ENCODE measurements around the gene MBNL3.

The MBNL3 gene

GRCh38 chrX:132489578-132490419, 961 bp upstream of the MBNL3 start:
- H3K27me3 ChIP-seq (replicated peaks in 2 of 5; ENCODE audit: control insufficient read depth in 4 of 5, insufficient read depth in 5 of 5, low read length in 4 of 5), result peaks cover 0 to 2% (median 0%) of the 10 kb centered on the region in 5 experiments
- peak overlapping the region; percentile 80 to 84 for H3K27ac ChIP-seq (ENCODE audit: insufficient read depth in 1 of 2, low read depth in 1 of 2, low read length in 2 of 2, poor library complexity in 1 of 2, severe bottlenecking in 2 of 2)
- peak overlapping the region; percentile 33 to 88 (median 68) for H3K4me3 ChIP-seq (ENCODE audit: control insufficient read depth in 1 of 7, extremely low read depth in 1 of 7, insufficient read depth in 4 of 7, low read depth in 2 of 7, low read length in 6 of 7)
- POLR2A ChIA-PET, result no interaction called here
- no peaks in the 10 kb centered on the region for H3K36me3 ChIP-seq (ENCODE audit: control insufficient read depth in 4 of 4, insufficient read depth in 4 of 4, low read length in 3 of 4)
- WGBS (ENCODE audit: insufficient coverage), result 26% methylated on average over 56 of the region's 86 CpGs
- peaks cover 0 to 3% (median 0%) of the 10 kb centered on the region in 5 experiments for H3K9me3 ChIP-seq (ENCODE audit: control extremely low read depth in 1 of 5, control insufficient read depth in 4 of 5, insufficient read depth in 2 of 5, low read depth in 1 of 5, low read length in 4 of 5)
- CTCF ChIA-PET, result interaction anchor here (1.1 kb wide), 1 partner anchor 8 kb away, joined by 3 read pairs; no protein-coding TSS in a partner anchor
- DNase-seq, result peak; percentile 61 to 80 (median 75)
- H3K4me1 ChIP-seq (ENCODE audit: control extremely low read depth in 1 of 4, control insufficient read depth in 4 of 4, insufficient read depth in 4 of 4, low read length in 3 of 4), result peaks cover 8 to 38% (median 23%) of the 10 kb centered on the region in 4 experiments

- CTCF ChIA-PET, result interaction anchor here (1.0 to 1.6 kb wide), 2 partner anchors 9 to 269 kb away, joined by 3 read pairs; partner anchors contain the start of gene RAP2C
- Histone ChIP-seq H3K36me3 (ENCODE audit: control insufficient read depth in 4 of 4, insufficient read depth in 4 of 4, low read length in 3 of 4) (no peaks in the 10 kb centered on the region), H3K27me3 (replicated peaks in 2 of 5; ENCODE audit: control insufficient read depth in 4 of 5, insufficient read depth in 5 of 5, low read length in 4 of 5) (peaks cover 0 to 2% (median 0%) of the 10 kb centered on the region in 5 experiments), H3K4me3 (ENCODE audit: control insufficient read depth in 1 of 7, extremely low read depth in 1 of 7, insufficient read depth in 4 of 7, low read depth in 2 of 7, low read length in 6 of 7) (peak overlapping the region in 6 of 7 experiments; percentile 65 to 88 (median 70)), H3K27ac (ENCODE audit: insufficient read depth in 1 of 2, low read depth in 1 of 2, low read length in 2 of 2, poor library complexity in 1 of 2, severe bottlenecking in 2 of 2) (peak overlapping the region; percentile 80 to 84), H3K9me3 (ENCODE audit: control extremely low read depth in 1 of 5, control insufficient read depth in 4 of 5, insufficient read depth in 2 of 5, low read depth in 1 of 5, low read length in 4 of 5) (peaks cover 0 to 3% (median 0%) of the 10 kb centered on the region in 5 experiments), H3K4me1 (ENCODE audit: control extremely low read depth in 1 of 4, control insufficient read depth in 4 of 4, insufficient read depth in 4 of 4, low read length in 3 of 4) (peaks cover 8 to 52% (median 29%) of the 10 kb centered on the region in 4 experiments)
- DNase-seq, result peak; percentile 81 to 91 (median 87)
- POLR2A ChIA-PET, result no interaction called here
- WGBS (ENCODE audit: insufficient coverage), result 38% methylated on average over 6 of the region's 8 CpGs
Measured at GRCh38 chrX:132488180-132488705, 595 bp downstream of the MBNL3 start.

GRCh38 chrX:132486599-132487178, 2.1 kb downstream of the MBNL3 start:
- no CpG with 5 or more reads among the region's 2 CpGs for WGBS (ENCODE audit: insufficient coverage)
- peaks cover 0 to 3% (median 0%) of the 10 kb centered on the region in 5 experiments for H3K9me3 ChIP-seq (ENCODE audit: control extremely low read depth in 1 of 5, control insufficient read depth in 4 of 5, insufficient read depth in 2 of 5, low read depth in 1 of 5, low read length in 4 of 5)

GRCh38 chrX:132483951-132484350, 4.9 kb downstream of the MBNL3 start:
- H3K4me3 ChIP-seq (ENCODE audit: control insufficient read depth in 1 of 7, extremely low read depth in 1 of 7, insufficient read depth in 4 of 7, low read depth in 2 of 7, low read length in 6 of 7), result no peak overlapping the region
- peaks cover 27 to 79% (median 39%) of the 10 kb centered on the region in 4 experiments for H3K4me1 ChIP-seq (ENCODE audit: control extremely low read depth in 1 of 4, control insufficient read depth in 4 of 4, insufficient read depth in 4 of 4, low read length in 3 of 4)
- no peak for DNase-seq
- no peak overlapping the region for H3K27ac ChIP-seq (ENCODE audit: insufficient read depth in 1 of 2, low read depth in 1 of 2, low read length in 2 of 2, poor library complexity in 1 of 2, severe bottlenecking in 2 of 2)
- H3K9me3 ChIP-seq (ENCODE audit: control extremely low read depth in 1 of 5, control insufficient read depth in 4 of 5, insufficient read depth in 2 of 5, low read depth in 1 of 5, low read length in 4 of 5), result peaks cover 0 to 3% (median 0%) of the 10 kb centered on the region in 5 experiments
- H3K27me3 ChIP-seq (replicated peaks in 2 of 5; ENCODE audit: control insufficient read depth in 4 of 5, insufficient read depth in 5 of 5, low read length in 4 of 5), result peaks cover 0 to under 1% (median 0%) of the 10 kb centered on the region in 5 experiments
- ChIA-PET CTCF (no interaction called here), POLR2A (no interaction called here)
- whole genome bisulfite sequencing (ENCODE audit: insufficient coverage), result no CpG with 5 or more reads among the region's 2 CpGs
- H3K36me3 ChIP-seq (ENCODE audit: control insufficient read depth in 4 of 4, insufficient read depth in 4 of 4, low read length in 3 of 4), result no peaks in the 10 kb centered on the region

More at GRCh38 chrX:132486599-132487178, 2.1 kb downstream of the MBNL3 start:
- Histone ChIP-seq H3K4me1 (ENCODE audit: control extremely low read depth in 1 of 4, control insufficient read depth in 4 of 4, insufficient read depth in 4 of 4, low read length in 3 of 4) (peaks cover 11 to 63% (median 37%) of the 10 kb centered on the region in 4 experiments), H3K27ac (ENCODE audit: insufficient read depth in 1 of 2, low read depth in 1 of 2, low read length in 2 of 2, poor library complexity in 1 of 2, severe bottlenecking in 2 of 2) (peak overlapping the region; percentile 1 to 44), H3K36me3 (ENCODE audit: control insufficient read depth in 4 of 4, insufficient read depth in 4 of 4, low read length in 3 of 4) (no peaks in the 10 kb centered on the region), H3K27me3 (replicated peaks in 2 of 5; ENCODE audit: control insufficient read depth in 4 of 5, insufficient read depth in 5 of 5, low read length in 4 of 5) (peaks cover 0 to 2% (median 0%) of the 10 kb centered on the region in 5 experiments), H3K4me3 (ENCODE audit: control insufficient read depth in 1 of 7, extremely low read depth in 1 of 7, insufficient read depth in 4 of 7, low read depth in 2 of 7, low read length in 6 of 7) (peak overlapping the region in 6 of 7 experiments; percentile 7 to 88 (median 56))
- no peak for DNase-seq
- CTCF ChIA-PET, result no interaction called here
- POLR2A ChIA-PET, result no interaction called here

- WGBS (ENCODE audit: insufficient coverage), result no CpG with 5 or more reads among the region's 2 CpGs
- H3K4me3 ChIP-seq (ENCODE audit: control insufficient read depth in 1 of 7, extremely low read depth in 1 of 7, insufficient read depth in 4 of 7, low read depth in 2 of 7, low read length in 6 of 7), result no peak overlapping the region
- H3K9me3 ChIP-seq (ENCODE audit: control extremely low read depth in 1 of 5, control insufficient read depth in 4 of 5, insufficient read depth in 2 of 5, low read depth in 1 of 5, low read length in 4 of 5), result no peaks in the 10 kb centered on the region
- POLR2A ChIA-PET, result no interaction called here
- H3K27me3 ChIP-seq (replicated peaks in 2 of 5; ENCODE audit: control insufficient read depth in 4 of 5, insufficient read depth in 5 of 5, low read length in 4 of 5), result no peaks in the 10 kb centered on the region
- no peak for DNase-seq
- no peak overlapping the region for H3K27ac ChIP-seq (ENCODE audit: insufficient read depth in 1 of 2, low read depth in 1 of 2, low read length in 2 of 2, poor library complexity in 1 of 2, severe bottlenecking in 2 of 2)
- CTCF ChIA-PET, result no interaction called here
- no peaks in the 10 kb centered on the region for H3K36me3 ChIP-seq (ENCODE audit: control insufficient read depth in 4 of 4, insufficient read depth in 4 of 4, low read length in 3 of 4)
- peaks cover 27 to 79% (median 39%) of the 10 kb centered on the region in 4 experiments for H3K4me1 ChIP-seq (ENCODE audit: control extremely low read depth in 1 of 4, control insufficient read depth in 4 of 4, insufficient read depth in 4 of 4, low read length in 3 of 4)
Measured at GRCh38 chrX:132483488-132483887, 5.3 kb downstream of the MBNL3 start.

- Histone ChIP-seq H3K27ac (ENCODE audit: insufficient read depth in 1 of 2, low read depth in 1 of 2, low read length in 2 of 2, poor library complexity in 1 of 2, severe bottlenecking in 2 of 2) (no peak overlapping the region), H3K36me3 (ENCODE audit: control insufficient read depth in 4 of 4, insufficient read depth in 4 of 4, low read length in 3 of 4) (no peaks in the 10 kb centered on the region), H3K4me3 (ENCODE audit: control insufficient read depth in 1 of 7, extremely low read depth in 1 of 7, insufficient read depth in 4 of 7, low read depth in 2 of 7, low read length in 6 of 7) (no peak overlapping the region), H3K4me1 (ENCODE audit: control extremely low read depth in 1 of 4, control insufficient read depth in 4 of 4, insufficient read depth in 4 of 4, low read length in 3 of 4) (peaks cover 27 to 76% (median 37%) of the 10 kb centered on the region in 4 experiments), H3K27me3 (replicated peaks in 2 of 5; ENCODE audit: control insufficient read depth in 4 of 5, insufficient read depth in 5 of 5, low read length in 4 of 5) (no peaks in the 10 kb centered on the region), H3K9me3 (ENCODE audit: control extremely low read depth in 1 of 5, control insufficient read depth in 4 of 5, insufficient read depth in 2 of 5, low read depth in 1 of 5, low read length in 4 of 5) (no peaks in the 10 kb centered on the region)
- ChIA-PET POLR2A (no interaction called here), CTCF (no interaction called here)
- DNase-seq, result no peak
- 78% methylated on average over 2 of the region's 4 CpGs for WGBS (ENCODE audit: insufficient coverage)
Measured at GRCh38 chrX:132482632-132483031, 6.2 kb downstream of the MBNL3 start.
